IMR-90 (cell line): ENCODE data around the gene SEMA6A.

Experiments
- BHLHE40 ChIP-seq: fragments of 150-350 bp; IDR thresholded peaks from 2 replicates; pipeline ENCODE4 v1.6.1; 2016; ENCODE audit warnings: mild to moderate bottlenecking, low read depth, low read length
- CEBPB ChIP-seq: IDR thresholded peaks from 2 replicates; pipeline ENCODE4 v1.6.1; 2012; ENCODE audit warnings: low read depth, low read length, improper control_type of control experiment
- CTCF ChIP-seq: conservative IDR thresholded peaks from 2 replicates; pipeline ENCODE4 v1.5.1; 2012; ENCODE audit warnings: mild to moderate bottlenecking, low read depth, low read length, improper control_type of control experiment
- ELK1 ChIP-seq: fragments of 150-350 bp; IDR thresholded peaks from 2 replicates; pipeline ENCODE4 v1.6.1; 2016; ENCODE audit warnings: low read depth, mild to moderate bottlenecking, low read length, moderate library complexity, borderline replicate concordance
- FOS ChIP-seq: fragments of 150-350 bp; IDR thresholded peaks from 2 replicates; pipeline ENCODE4 v1.6.1; 2016; ENCODE audit warnings: low read depth, low read length
- MXI1 ChIP-seq: IDR thresholded peaks from 2 replicates; pipeline ENCODE4 v1.6.1; 2012; ENCODE audit warnings: low read depth, mild to moderate bottlenecking, low read length, moderate library complexity, borderline replicate concordance
- POLR2A ChIP-seq: IDR thresholded peaks from 2 replicates; pipeline ENCODE4 v1.6.1; 2012; ENCODE audit warnings: mild to moderate bottlenecking, low read depth, low read length
- RAD21 ChIP-seq: IDR thresholded peaks from 2 replicates; pipeline ENCODE4 v1.6.1; 2012; ENCODE audit warnings: low read length, improper control_type of control experiment
- RCOR1 ChIP-seq: IDR thresholded peaks from 2 replicates; pipeline ENCODE4 v1.6.1; 2012; ENCODE audit warnings: mild to moderate bottlenecking, low read length, improper control_type of control experiment; ENCODE audit not compliant: insufficient replicate concordance
- RFX5 ChIP-seq: IDR thresholded peaks from 2 replicates; pipeline ENCODE4 v1.8.0; 2012; ENCODE audit warnings: low read depth, mild to moderate bottlenecking, low read length, moderate library complexity
- SMC3 ChIP-seq: fragments of 150-350 bp; IDR thresholded peaks from 2 replicates; pipeline ENCODE4 v1.6.1; 2016; ENCODE audit warnings: low read depth, mild to moderate bottlenecking, antibody characterized with exemption, low read length, moderate library complexity
- USF2 ChIP-seq: fragments of 150-350 bp; IDR thresholded peaks from 2 replicates; pipeline ENCODE4 v1.6.1; 2017; ENCODE audit warnings: mild to moderate bottlenecking, antibody characterized with exemption, low read length, low read depth

DNA sequence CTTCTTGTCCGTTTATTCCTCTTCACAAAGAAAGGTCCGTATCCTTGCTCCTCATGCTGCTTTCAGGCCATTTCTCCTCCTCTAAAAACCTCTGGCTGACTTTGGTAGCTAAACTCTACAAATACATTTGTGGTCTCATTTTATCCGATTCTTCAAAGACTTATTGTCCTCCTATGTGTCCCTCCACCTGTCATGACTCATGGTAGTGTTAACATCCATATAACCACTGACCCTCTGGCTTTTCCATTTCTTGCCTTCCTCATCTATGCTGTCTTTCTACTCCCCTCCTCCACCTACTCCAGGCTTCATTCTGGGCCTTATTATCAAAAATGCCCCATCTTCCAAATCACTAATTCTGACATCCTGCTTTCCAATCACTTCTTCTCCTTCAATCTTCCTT is 4.1 kb upstream of the SEMA6A start:
- TF ChIP-seq POLR2A (no peak), ELK1 (no peak), FOS (no peak), CTCF (no peak), SMC3 (no peak), USF2 (no peak), MXI1 (no peak), RCOR1 (no peak), RAD21 (no peak), BHLHE40 (no peak), CEBPB (no peak), RFX5 (no peak)
